ENCODE measurements around the gene DUOXA1.

The DUOXA1 gene

GRCh38 chr15:45151998-45152828, 22.5 kb upstream of the DUOXA1 start:
- no peak for TF ChIP-seq CTCF (IDR thresholded peaks at IDR 0.05; ENCODE audit: low read depth, low read length, missing control alignments)
- no peak for DNase-seq (ENCODE audit: extremely low read depth, low read depth)
- H3K4me3 ChIP-seq (replicated peaks; ENCODE audit: low read depth, low read length), result no peak overlapping the region

- no peak for TF ChIP-seq CTCF (IDR thresholded peaks at IDR 0.05; ENCODE audit: low read depth, low read length, missing control alignments)
- no peak for DNase-seq (ENCODE audit: extremely low read depth, low read depth)
- no peak overlapping the region for H3K4me3 ChIP-seq (replicated peaks; ENCODE audit: low read depth, low read length)
Observed at GRCh38 chr15:45150997-45151396, 21.3 kb upstream of the DUOXA1 start.

- no peak for TF ChIP-seq CTCF (IDR thresholded peaks at IDR 0.05; ENCODE audit: low read depth, low read length, missing control alignments)
- DNase-seq (ENCODE audit: extremely low read depth, low read depth), result no peak
- H3K4me3 ChIP-seq (replicated peaks; ENCODE audit: low read depth, low read length), result no peak overlapping the region
Observed at GRCh38 chr15:45150481-45150880, 20.8 kb upstream of the DUOXA1 start.

GRCh38 chr15:45149060-45149459, 19.4 kb upstream of the DUOXA1 start:
- no peak for TF ChIP-seq CTCF (IDR thresholded peaks at IDR 0.05; ENCODE audit: low read depth, low read length, missing control alignments)
- no peak overlapping the region for H3K4me3 ChIP-seq (replicated peaks; ENCODE audit: low read depth, low read length)
- DNase-seq (ENCODE audit: extremely low read depth, low read depth), result no peak

- no peak overlapping the region for H3K4me3 ChIP-seq (replicated peaks; ENCODE audit: low read depth, low read length)
- no peak for DNase-seq (ENCODE audit: extremely low read depth, low read depth)
- TF ChIP-seq CTCF (IDR thresholded peaks at IDR 0.05; ENCODE audit: low read depth, low read length, missing control alignments), result no peak
Observed at GRCh38 chr15:45148076-45149059, 18.7 kb upstream of the DUOXA1 start.

- no peak for DNase-seq (ENCODE audit: extremely low read depth, low read depth)
- no peak for TF ChIP-seq CTCF (IDR thresholded peaks at IDR 0.05; ENCODE audit: low read depth, low read length, missing control alignments)
- H3K4me3 ChIP-seq (replicated peaks; ENCODE audit: low read depth, low read length), result no peak overlapping the region
Observed at GRCh38 chr15:45147606-45148005, 17.9 kb upstream of the DUOXA1 start.

All from HFF-Myc (cell line).